Hematopoietic multipotent progenitor cell treated with erythropoietin and hydrocortisone succinate and interleukin-3 and kit ligand, for 17 days (in vitro differentiated cells): ENCODE results near the gene ZNF44.

Experiments
- DNase-seq: peaks from one replicate; pipeline ENCODE4 v3.0.0-alpha.2; 2015; ENCODE audit warnings: low spot score

ZNF44 gene

DNA sequence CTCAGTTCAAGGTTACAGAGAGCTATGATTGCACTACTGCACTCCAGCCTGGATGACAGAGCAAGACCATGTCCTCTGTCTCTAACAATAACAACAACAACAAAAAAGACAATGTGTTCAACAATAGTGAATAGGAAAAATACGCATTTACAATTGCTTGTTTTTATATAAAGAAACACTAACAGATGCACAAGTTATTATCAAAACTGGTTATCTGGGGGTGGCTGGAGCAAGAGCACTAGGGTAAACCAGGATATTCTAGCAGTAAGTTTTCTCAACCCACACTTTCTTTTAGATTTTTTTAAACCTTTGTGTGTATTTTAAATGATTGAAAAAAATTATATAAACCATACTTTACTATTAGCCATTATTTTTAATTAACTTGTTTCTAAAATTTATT lies 33.1 kb downstream of the ZNF44 start:
- DNase-seq: no peak

DNA sequence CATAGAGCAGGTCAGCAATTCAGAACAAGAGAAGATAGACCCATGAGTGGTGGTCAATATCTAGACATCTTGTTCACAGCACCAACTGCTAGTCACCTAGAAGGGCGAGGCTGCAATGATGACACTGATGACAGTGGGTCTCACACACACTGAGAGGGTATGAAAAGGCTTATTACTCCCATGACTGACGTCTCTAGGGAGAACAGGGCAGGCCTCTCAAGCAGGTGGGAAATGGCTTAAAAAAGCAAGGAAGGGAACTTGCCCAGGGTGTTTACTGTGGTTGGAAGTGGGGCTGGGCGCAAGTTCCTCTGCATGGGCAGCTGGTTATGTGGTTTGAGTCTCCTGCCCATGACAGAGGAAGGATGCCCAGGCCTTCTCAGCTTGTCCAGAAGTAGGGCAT lies 33.8 kb downstream of the ZNF44 start:
- no peak for DNase-seq

- DNase-seq: no peak
Observed at GRCh38 chr19:12260236-12260635, 34.4 kb downstream of the ZNF44 start.

- no peak for DNase-seq
Observed at GRCh38 chr19:12255372-12255771, 39.3 kb downstream of the ZNF44 start.

- no peak for DNase-seq
Observed at GRCh38 chr19:12247644-12248222, 47.0 kb downstream of the ZNF44 start.

GRCh38 chr19:12244370-12244769 lies 50.3 kb downstream of the ZNF44 start:
- no peak for DNase-seq

GRCh38 chr19:12237143-12237839 lies 57.4 kb downstream of the ZNF44 start:
- no peak for DNase-seq

DNA sequence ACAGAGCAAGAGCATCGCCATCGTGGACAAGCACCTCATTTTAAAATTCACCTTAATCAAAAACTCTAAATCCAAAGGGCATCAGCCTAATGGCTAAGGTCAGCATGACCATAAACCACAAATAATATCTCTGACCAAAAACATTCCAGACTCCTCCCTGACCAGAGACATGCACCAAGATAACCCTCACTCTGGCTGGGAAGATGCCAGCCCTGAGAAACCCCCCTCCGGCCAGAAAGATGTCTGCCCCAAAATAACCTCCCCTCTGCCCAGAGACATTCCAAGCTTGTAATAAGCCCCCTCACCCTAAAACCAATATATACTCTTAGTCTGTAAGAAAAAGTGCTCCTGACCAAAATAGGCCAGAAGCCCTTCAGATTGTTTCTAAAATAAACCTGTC lies 61.7 kb downstream of the ZNF44 start:
- no peak for DNase-seq

GRCh38 chr19:12230751-12231733 lies 63.6 kb downstream of the ZNF44 start:
- DNase-seq: no peak

GRCh38 chr19:12229990-12230389 lies 64.7 kb downstream of the ZNF44 start:
- DNase-seq: no peak

DNA sequence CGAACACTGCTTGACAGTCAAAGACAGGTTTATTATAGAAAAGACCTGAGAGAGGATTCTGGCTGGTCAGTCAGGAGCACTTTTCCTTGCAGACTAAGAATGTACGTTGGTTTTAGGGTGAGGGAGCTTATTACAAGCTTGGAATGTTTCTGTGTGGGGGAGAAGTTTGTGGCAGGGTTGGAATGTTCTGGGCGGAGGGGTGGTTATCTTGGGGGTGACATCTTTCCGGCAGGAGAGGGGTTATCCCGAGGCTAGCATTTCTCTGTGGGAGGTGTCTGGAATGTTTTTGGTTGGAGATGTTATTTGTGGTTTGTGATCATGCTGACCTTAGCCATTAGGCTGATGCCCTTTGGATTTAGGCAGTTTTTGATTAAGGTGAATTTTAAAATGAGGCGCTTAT lies 70.0 kb downstream of the ZNF44 start:
- DNase-seq: no peak

GRCh38 chr19:12222980-12223630 lies 71.6 kb downstream of the ZNF44 start:
- DNase-seq: no peak
